ENCODE results near the gene CACNA1B. TPM values are rescaled to one million over a fixed set of nuclear protein-coding genes. Genes with fewer than 3 reads are reported as not detected.

The CACNA1B gene
- total RNA-seq, 1 experiment from 2014 or later = 0.34 TPM

GRCh38 chr9:137975936-137976565, 98.5 kb downstream of the CACNA1B start:
- ChIA-PET POLR2A (ENCODE audit: low non-redundant PET) (interaction anchor here (0.5 kb wide), 1 partner anchor 10 kb away, joined by 5 read pairs; no protein-coding TSS in a partner anchor), CTCF (no interaction called here)
- H3K27ac ChIP-seq (ENCODE audit: low read depth, low read length, poor library complexity, severe bottlenecking) = no peak overlapping the region
- H3K4me3 ChIP-seq (ENCODE audit: low read depth, low read length, poor library complexity, severe bottlenecking) = no peak overlapping the region
- H3K9me3 ChIP-seq (ENCODE audit: low read depth, low read length, poor library complexity, severe bottlenecking) = no peaks in the 10 kb centered on the region
- BruUV-seq (replicated peaks) = no TSS peak
- intact Hi-C loops (cut with micrococcal nuclease; ENCODE audit: unreplicated experiment) = no loop called here
- DNase-seq (ENCODE audit: low spot score) = no peak
- no peaks in the 10 kb centered on the region for H3K27me3 ChIP-seq (replicated peaks; ENCODE audit: insufficient read depth, low read depth, low read length, poor library complexity)
- H3K4me1 ChIP-seq (ENCODE audit: insufficient read depth, low read length, poor library complexity, severe bottlenecking) = no peaks in the 10 kb centered on the region
- no peaks in the 10 kb centered on the region for H3K36me3 ChIP-seq (ENCODE audit: insufficient read depth, low read length, poor library complexity, severe bottlenecking)
- TF ChIP-seq EZH2 (IDR thresholded peaks at IDR 0.05; ENCODE audit: borderline replicate concordance, low read depth, low read length, poor library complexity, severe bottlenecking) = no peak
- no peak for TF ChIP-seq CTCF (conservative IDR thresholded peaks at IDR 0.05; ENCODE audit: low read depth, low read length)

GRCh38 chr9:137977571-137978261, 100.1 kb downstream of the CACNA1B start:
- no peaks in the 10 kb centered on the region for H3K9me3 ChIP-seq (ENCODE audit: low read depth, low read length, poor library complexity, severe bottlenecking)
- TF ChIP-seq CTCF (conservative IDR thresholded peaks at IDR 0.05; ENCODE audit: low read depth, low read length) (no peak), EZH2 (IDR thresholded peaks at IDR 0.05; ENCODE audit: borderline replicate concordance, low read depth, low read length, poor library complexity, severe bottlenecking) (no peak)
- ChIA-PET CTCF (no interaction called here), POLR2A (ENCODE audit: low non-redundant PET) (no interaction called here)
- no peak overlapping the region for H3K4me3 ChIP-seq (ENCODE audit: low read depth, low read length, poor library complexity, severe bottlenecking)
- H3K27me3 ChIP-seq (replicated peaks; ENCODE audit: insufficient read depth, low read depth, low read length, poor library complexity) = no peaks in the 10 kb centered on the region
- H3K27ac ChIP-seq (ENCODE audit: low read depth, low read length, poor library complexity, severe bottlenecking) = no peak overlapping the region
- no peaks in the 10 kb centered on the region for H3K36me3 ChIP-seq (ENCODE audit: insufficient read depth, low read length, poor library complexity, severe bottlenecking)
- BruUV-seq (replicated peaks) = no TSS peak
- no peaks in the 10 kb centered on the region for H3K4me1 ChIP-seq (ENCODE audit: insufficient read depth, low read length, poor library complexity, severe bottlenecking)
- intact Hi-C loops (cut with micrococcal nuclease; ENCODE audit: unreplicated experiment) = no loop called here
- DNase-seq (ENCODE audit: low spot score) = no peak

GRCh38 chr9:137978262-137978714, 100.7 kb downstream of the CACNA1B start:
- POLR2A ChIA-PET (ENCODE audit: low non-redundant PET) = no interaction called here
- CTCF ChIA-PET = no interaction called here
- Histone ChIP-seq H3K9me3 (ENCODE audit: low read depth, low read length, poor library complexity, severe bottlenecking) (no peaks in the 10 kb centered on the region), H3K27me3 (replicated peaks; ENCODE audit: insufficient read depth, low read depth, low read length, poor library complexity) (peaks cover 2% of the 10 kb centered on the region), H3K27ac (ENCODE audit: low read depth, low read length, poor library complexity, severe bottlenecking) (no peak overlapping the region), H3K4me1 (ENCODE audit: insufficient read depth, low read length, poor library complexity, severe bottlenecking) (no peaks in the 10 kb centered on the region), H3K4me3 (ENCODE audit: low read depth, low read length, poor library complexity, severe bottlenecking) (no peak overlapping the region), H3K36me3 (ENCODE audit: insufficient read depth, low read length, poor library complexity, severe bottlenecking) (no peaks in the 10 kb centered on the region)
- TF ChIP-seq EZH2 (IDR thresholded peaks at IDR 0.05; ENCODE audit: borderline replicate concordance, low read depth, low read length, poor library complexity, severe bottlenecking) = no peak
- no peak for TF ChIP-seq CTCF (conservative IDR thresholded peaks at IDR 0.05; ENCODE audit: low read depth, low read length)
- no TSS peak for BruUV-seq (replicated peaks)
- intact Hi-C loops (cut with micrococcal nuclease; ENCODE audit: unreplicated experiment) = no loop called here
- no peak for DNase-seq (ENCODE audit: low spot score)
